GM12801 (cell line): ENCODE data around the gene PRKN.

ENCODE experiments used
- TF ChIP-seq, protein P1 (sequence below): IDR thresholded peaks from one replicate; pipeline ENCODE4 v1.5.1; 2011; ENCODE audit warnings: control low read depth; ENCODE audit not compliant: insufficient read length; ENCODE audit errors: extremely low read depth

The PRKN gene

DNA sequence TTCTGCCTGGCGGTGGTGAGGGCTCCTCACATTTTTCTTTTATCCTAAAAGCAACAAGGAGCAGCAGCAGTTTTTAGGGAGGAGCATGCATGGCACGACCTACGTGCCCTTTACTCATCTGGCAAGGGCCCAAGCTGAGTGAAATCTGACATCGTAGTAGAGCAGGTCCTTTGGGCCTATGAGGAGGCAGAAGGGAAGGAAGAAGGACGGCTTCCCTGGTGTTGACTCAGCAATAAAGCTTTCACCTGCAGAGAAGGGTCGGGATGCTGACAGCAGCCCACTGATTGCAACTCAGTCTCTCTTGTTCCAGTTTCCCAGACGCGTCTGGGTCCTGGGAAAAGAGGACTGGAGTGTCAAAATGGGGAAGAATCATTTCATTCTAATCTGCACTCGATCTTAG is 1044.6 kb downstream of the PRKN start:
- TF ChIP-seq, protein P1, sequence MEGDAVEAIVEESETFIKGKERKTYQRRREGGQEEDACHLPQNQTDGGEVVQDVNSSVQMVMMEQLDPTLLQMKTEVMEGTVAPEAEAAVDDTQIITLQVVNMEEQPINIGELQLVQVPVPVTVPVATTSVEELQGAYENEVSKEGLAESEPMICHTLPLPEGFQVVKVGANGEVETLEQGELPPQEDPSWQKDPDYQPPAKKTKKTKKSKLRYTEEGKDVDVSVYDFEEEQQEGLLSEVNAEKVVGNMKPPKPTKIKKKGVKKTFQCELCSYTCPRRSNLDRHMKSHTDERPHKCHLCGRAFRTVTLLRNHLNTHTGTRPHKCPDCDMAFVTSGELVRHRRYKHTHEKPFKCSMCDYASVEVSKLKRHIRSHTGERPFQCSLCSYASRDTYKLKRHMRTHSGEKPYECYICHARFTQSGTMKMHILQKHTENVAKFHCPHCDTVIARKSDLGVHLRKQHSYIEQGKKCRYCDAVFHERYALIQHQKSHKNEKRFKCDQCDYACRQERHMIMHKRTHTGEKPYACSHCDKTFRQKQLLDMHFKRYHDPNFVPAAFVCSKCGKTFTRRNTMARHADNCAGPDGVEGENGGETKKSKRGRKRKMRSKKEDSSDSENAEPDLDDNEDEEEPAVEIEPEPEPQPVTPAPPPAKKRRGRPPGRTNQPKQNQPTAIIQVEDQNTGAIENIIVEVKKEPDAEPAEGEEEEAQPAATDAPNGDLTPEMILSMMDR = no peak

DNA sequence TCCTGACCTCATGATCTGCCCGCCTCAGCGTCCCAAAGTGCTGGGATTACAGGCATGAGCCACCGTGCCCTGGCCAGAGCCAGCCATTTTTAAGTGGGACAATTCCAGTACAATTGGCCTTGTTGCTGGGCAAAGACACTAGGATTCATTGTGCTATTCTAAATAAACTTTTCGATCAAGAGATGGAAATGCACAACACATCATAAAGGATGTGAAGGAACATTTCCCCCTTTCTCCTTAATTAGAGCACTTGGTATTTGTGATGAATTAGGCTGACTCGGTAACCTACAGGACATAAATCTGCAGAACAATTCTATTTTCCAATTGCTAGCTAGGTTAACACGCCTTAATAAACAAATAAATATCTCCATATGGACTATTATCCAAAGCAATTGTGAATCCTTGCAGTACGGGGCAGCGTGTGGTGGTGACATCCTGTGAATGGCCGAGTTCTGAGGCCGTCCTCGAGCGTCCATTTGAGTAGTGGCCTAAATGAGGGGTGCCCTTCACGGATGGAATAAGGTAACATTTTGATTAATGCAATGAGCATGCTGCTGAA is 1047.5 kb downstream of the PRKN start:
- TF ChIP-seq, protein P1 = no peak

DNA sequence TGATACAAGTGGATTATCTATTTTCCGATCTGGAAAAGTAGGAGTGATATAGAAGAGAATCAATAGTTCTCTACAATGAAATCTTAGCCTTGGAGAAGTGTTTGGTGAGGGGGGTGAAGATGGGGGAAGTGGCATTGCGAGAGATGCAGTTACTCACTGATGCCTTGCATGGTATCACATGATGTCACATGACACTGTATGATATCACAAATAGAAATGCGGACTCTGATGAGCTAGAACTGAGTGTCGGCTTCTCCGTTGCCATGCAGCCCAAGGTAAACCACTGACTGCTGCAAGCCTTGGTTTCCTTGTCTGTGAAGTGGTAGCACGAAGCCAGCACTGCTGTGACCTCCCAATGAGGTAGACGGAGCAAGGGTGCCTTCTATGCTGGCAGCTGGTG is 1050.4 kb downstream of the PRKN start:
- TF ChIP-seq, protein P1 = no peak

DNA sequence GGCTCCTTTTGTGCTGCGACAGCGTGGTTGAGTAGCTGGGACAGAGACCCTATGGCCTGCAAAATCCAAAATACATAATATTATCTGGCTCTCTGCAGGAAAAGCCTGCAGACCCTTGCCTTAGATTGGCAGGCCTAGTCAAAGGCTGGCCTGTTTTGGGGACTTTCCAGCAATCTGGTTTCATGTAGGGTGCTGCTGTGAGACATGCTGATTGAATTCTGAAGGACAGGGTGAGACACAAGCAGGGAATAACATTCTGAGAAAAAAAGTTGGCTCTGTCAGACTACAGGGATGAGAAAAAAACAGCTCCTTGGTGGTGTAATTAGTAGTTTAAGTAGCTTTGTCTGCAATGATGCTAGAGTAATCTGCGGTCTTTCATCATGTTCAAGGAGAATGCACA is 1051.0 kb downstream of the PRKN start:
- TF ChIP-seq, protein P1 = no peak

DNA sequence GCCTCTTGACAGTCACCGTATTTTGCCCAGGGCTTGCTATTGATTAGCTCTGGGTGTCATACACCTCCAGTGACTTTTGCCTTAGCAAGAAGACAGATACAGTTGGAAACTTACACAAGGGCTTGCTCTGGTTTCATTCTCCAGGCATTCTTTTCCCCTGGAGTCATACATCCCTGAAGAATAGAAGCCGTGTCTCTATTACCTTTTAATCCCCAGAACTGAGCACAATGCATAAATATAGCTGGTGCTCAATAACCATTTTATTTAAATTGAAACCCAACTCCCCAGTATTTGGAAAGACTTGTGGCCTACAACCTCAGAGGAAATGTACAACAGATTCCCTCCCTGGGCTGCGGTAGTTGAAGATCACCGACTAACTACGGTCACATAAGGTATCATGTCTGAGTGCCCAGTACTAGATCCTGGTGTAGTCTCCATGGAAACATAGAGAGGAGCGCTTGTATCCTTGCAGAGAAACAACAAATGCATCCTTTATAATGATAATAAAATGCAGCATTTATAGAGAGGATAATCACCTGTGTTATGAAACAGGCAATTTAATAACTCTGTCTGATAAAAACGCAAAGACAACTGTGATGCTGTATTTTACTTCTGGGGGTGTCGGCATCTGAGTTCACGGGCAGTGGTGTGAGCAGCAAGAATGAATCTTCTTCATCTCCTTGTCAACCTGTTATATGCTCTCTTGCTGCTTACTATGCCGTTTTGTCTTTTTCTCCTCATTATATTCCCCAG is 1052.5 kb downstream of the PRKN start:
- TF ChIP-seq, protein P1 = no peak

DNA sequence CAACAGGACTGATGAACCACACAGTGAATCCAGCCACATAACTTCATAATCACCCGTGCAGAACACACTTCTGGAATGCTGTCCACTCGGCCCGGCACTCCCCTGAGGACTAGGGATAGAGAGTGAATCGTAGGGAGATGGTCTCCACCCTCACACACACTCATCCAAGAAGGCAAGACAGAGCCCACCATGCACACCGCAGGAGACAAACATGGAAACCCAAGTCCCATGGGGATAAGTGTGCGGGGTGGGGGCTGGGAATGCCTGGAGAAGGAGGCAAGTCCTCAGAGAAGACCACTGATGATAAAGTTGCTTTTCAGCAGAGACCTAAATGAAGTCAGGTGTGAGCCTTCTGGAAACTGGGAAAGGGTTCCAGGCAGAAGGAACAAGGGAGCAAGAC is 1054.5 kb downstream of the PRKN start:
- TF ChIP-seq, protein P1 = no peak

DNA sequence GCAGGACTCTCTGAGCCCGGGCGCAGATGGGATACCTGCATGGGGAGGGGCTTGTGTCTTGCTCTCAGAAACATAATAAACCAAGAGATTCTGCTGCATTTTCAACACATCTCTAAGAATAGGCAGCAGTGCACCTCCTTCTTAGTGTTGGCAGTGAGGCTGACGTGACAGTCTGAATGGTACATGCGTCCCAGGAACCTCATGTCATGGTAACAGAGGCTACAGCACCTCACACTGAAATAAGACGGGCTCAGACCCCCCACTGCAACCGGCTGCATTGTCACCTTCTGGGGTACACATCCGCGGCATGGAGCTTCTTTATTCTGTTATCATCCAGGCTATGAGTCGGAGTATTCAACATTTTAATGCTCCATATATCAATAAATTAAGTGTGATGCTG is 1056.4 kb downstream of the PRKN start:
- TF ChIP-seq, protein P1 = no peak
